Breast epithelium (tissue), 3 donors: ENCODE data around the gene PRKG1.

Experiments
- CTCF ChIP-seq, 3 donors: fragments of 450-650 bp; IDR thresholded peaks; one replicate each; pipeline ENCODE4 v1.5.1; 2016 to 2017; ENCODE audit warnings: antibody characterized with exemption in 3 of 3, mild to moderate bottlenecking in 3 of 3, moderate library complexity in 3 of 3
- POLR2A ChIP-seq: fragments of 450-650 bp; IDR thresholded peaks from one replicate; pipeline ENCODE4 v1.6.1; 2016; ENCODE audit warnings: antibody characterized with exemption, mild to moderate bottlenecking, moderate library complexity
- POLR2AphosphoS5 ChIP-seq, 3 donors: sonication (generic); formaldehyde crosslinking; IDR thresholded peaks; one replicate each; pipeline ENCODE4 v1.6.1; 2017; ENCODE audit warnings: antibody characterized with exemption in 3 of 3

GRCh38 chr10:52316500-52316899 is 1242.2 kb downstream of the PRKG1 start:
- TF ChIP-seq CTCF (IDR thresholded peaks at IDR 0.05) (no peak), POLR2AphosphoS5 (IDR thresholded peaks at IDR 0.05) (no peak), POLR2A (no peak)
